Gastroesophageal sphincter (tissue), 4 donors: ENCODE results near the gene NDOR1. TPM values are rescaled to one million over a fixed set of nuclear protein-coding genes. Genes with fewer than 3 reads are reported as not detected.

ENCODE experiments used
- ATAC-seq: fragments of 150-250 bp; one replicate; pipeline ENCODE4 v1.9.1; 2016; ENCODE audit warnings: mild to moderate bottlenecking, moderate library complexity
- H3K27ac ChIP-seq, 4 donors: fragments of 200-600 bp; sonication (generic) in 3 of 4; 1 replicate in 3 of 4; 2 replicates in 1 of 4; pipeline ENCODE4 v1.5.1; 2016 to 2019
- H3K27me3 ChIP-seq: fragments of 200-600 bp; sonication (generic); one replicate; pipeline ENCODE4 v1.5.1; 2019
- H3K36me3 ChIP-seq, 2 donors: fragments of 200-600 bp; sonication (generic); one replicate each; pipeline ENCODE4 v1.5.1; 2019; ENCODE audit warnings: control low read depth in 1 of 2
- H3K4me1 ChIP-seq, 3 donors: fragments of 200-600 bp; sonication (generic); 1 replicate in 2 of 3; 2 replicates in 1 of 3; pipeline ENCODE4 v1.5.1; 2016 to 2019; ENCODE audit warnings: control low read depth in 2 of 3
- H3K4me3 ChIP-seq, 2 donors: fragments of 200-600 bp; sonication (generic); one replicate each; pipeline ENCODE4 v1.5.1; 2019; ENCODE audit warnings: mild to moderate bottlenecking in 1 of 2, moderate library complexity in 1 of 2
- H3K9me3 ChIP-seq, 3 donors: fragments of 200-600 bp; sonication (generic); one replicate each; pipeline ENCODE4 v1.5.1; 2017 to 2019; ENCODE audit warnings: control low read depth in 2 of 3
- EP300 ChIP-seq: sonication (generic); formaldehyde crosslinking; IDR thresholded peaks from one replicate; pipeline ENCODE4 v1.6.1; 2017; ENCODE audit warnings: antibody characterized with exemption, mild to moderate bottlenecking
- POLR2A ChIP-seq, 2 donors: fragments of 450-650 bp; IDR thresholded peaks; one replicate each; pipeline ENCODE4 v1.6.1; 2017; ENCODE audit warnings: antibody characterized with exemption in 2 of 2, mild to moderate bottlenecking in 2 of 2, moderate library complexity in 1 of 2
- POLR2AphosphoS5 ChIP-seq: sonication (generic); formaldehyde crosslinking; IDR thresholded peaks from one replicate; pipeline ENCODE4 v1.6.1; 2017; ENCODE audit warnings: antibody characterized with exemption
- WGBS, 2 donors: methylation state at CpG; one replicate each; pipeline ENCODE4 v1.1.5; 2018; ENCODE audit warnings: low coverage in 1 of 2; 5-methylcytosine and 5-hydroxymethylcytosine counted together
- total RNA-seq, 4 donors: library from RNA; depleted of rRNA; stranded (reverse); fragments of >200 nt; gene quantifications; one replicate each; pipeline ENCODE4 v1.1.0, GENCODE V29; 2016
- TF ChIP-seq, protein P1 (sequence below), 4 experiments: fragments of 200-600 bp in 2 of 4; fragments of 450-650 bp in 2 of 4; sonication (generic) in 1 of 4; IDR thresholded peaks; one replicate each; pipeline ENCODE4 v1.5.1; 2017 to 2019; ENCODE audit warnings: antibody characterized with exemption in 4 of 4, mild to moderate bottlenecking in 2 of 4, moderate library complexity in 2 of 4

Gene NDOR1
- total RNA-seq, 4 donors from 2014 or later, result 4.6 to 9.8 (median 7.6) TPM

GRCh38 chr9:137214620-137215019 lies 9.1 kb downstream of the NDOR1 start:
- TF ChIP-seq EP300 (no peak), POLR2A (IDR thresholded peaks at IDR 0.05) (no peak)
- TF ChIP-seq, protein P1, sequence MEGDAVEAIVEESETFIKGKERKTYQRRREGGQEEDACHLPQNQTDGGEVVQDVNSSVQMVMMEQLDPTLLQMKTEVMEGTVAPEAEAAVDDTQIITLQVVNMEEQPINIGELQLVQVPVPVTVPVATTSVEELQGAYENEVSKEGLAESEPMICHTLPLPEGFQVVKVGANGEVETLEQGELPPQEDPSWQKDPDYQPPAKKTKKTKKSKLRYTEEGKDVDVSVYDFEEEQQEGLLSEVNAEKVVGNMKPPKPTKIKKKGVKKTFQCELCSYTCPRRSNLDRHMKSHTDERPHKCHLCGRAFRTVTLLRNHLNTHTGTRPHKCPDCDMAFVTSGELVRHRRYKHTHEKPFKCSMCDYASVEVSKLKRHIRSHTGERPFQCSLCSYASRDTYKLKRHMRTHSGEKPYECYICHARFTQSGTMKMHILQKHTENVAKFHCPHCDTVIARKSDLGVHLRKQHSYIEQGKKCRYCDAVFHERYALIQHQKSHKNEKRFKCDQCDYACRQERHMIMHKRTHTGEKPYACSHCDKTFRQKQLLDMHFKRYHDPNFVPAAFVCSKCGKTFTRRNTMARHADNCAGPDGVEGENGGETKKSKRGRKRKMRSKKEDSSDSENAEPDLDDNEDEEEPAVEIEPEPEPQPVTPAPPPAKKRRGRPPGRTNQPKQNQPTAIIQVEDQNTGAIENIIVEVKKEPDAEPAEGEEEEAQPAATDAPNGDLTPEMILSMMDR (IDR thresholded peaks at IDR 0.05), result no peak
- Histone ChIP-seq H3K4me3 (no peak overlapping the region), H3K27me3 (no peaks in the 10 kb centered on the region), H3K27ac (no peak overlapping the region), H3K36me3 (peaks cover 0 to 39% of the 10 kb centered on the region in 2 donors), H3K9me3 (no peaks in the 10 kb centered on the region), H3K4me1 (peaks cover 0 to 21% (median 3%) of the 10 kb centered on the region in 3 donors)
- ATAC-seq, result no peak
- 80 to 96% methylated on average over 3 to 5 of the region's 19 CpGs for WGBS, 2 donors

GRCh38 chr9:137215196-137215986 lies 9.9 kb downstream of the NDOR1 start:
- no peak overlapping the region for H3K27ac ChIP-seq
- H3K36me3 ChIP-seq, result peaks cover 0 to 31% of the 10 kb centered on the region in 2 donors
- no peak overlapping the region for H3K4me3 ChIP-seq
- peaks cover 0 to 21% (median 3%) of the 10 kb centered on the region in 3 donors for H3K4me1 ChIP-seq
- H3K9me3 ChIP-seq, result no peaks in the 10 kb centered on the region
- WGBS, 2 donors, result 80% methylated on average over 2 of the region's 22 CpGs; no CpG with 5 or more reads in 1 of the 2 donors
- TF ChIP-seq, protein P1 (IDR thresholded peaks at IDR 0.05), result no peak
- no peak for TF ChIP-seq POLR2A (IDR thresholded peaks at IDR 0.05)
- no peaks in the 10 kb centered on the region for H3K27me3 ChIP-seq
- ATAC-seq, result no peak

DNA sequence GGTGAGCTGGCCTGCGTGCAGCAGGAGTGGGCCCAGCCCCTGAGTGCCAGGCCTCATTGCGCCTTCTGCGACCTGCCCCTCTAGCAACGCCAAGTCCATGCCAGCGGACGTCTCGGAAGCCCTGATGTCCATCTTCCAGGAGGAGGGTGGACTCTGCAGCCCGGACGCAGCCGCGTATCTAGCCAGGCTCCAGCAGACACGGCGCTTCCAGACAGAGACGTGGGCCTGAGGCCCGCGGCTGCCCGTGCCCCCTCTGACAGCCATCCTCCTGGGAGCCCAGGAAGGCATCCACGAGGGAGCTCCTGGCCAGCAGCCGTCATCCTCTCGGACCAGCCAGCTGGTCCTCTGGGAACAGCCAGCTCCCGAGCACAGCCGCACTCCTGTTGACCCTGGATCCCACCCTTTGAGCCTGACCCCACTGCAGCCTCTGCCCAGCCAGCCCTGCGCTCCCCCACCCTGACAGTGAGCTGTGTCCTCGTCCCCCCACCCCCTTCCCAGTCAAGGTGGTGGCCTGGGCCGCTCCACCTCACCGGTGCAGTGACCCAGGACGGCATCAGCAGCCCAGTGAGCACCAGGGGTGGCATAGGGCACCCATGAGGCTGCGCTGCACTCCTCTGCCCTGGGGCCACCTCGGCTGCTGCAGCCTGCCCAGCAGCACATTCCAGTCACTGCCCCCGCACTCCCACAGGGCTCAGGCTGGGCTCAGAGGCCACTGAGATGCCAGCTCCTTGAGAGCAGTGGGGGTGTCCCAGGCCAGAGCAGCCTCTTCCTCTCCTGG lies 10.9 kb downstream of the NDOR1 start:
- 90% methylated on average over 2 of the region's 30 CpGs; no CpG with 5 or more reads in 1 of the 2 donors for WGBS, 2 donors
- ATAC-seq, result no peak
- no peaks in the 10 kb centered on the region for H3K9me3 ChIP-seq
- H3K27ac ChIP-seq, result no peak overlapping the region
- H3K4me3 ChIP-seq, result no peak overlapping the region
- H3K4me1 ChIP-seq, result peaks cover 0 to 29% (median 5%) of the 10 kb centered on the region in 3 donors
- no peak for TF ChIP-seq POLR2AphosphoS5
- no peak for TF ChIP-seq POLR2A (IDR thresholded peaks at IDR 0.05)
- no peak for TF ChIP-seq EP300
- H3K36me3 ChIP-seq, result peaks cover 0 to 28% of the 10 kb centered on the region in 2 donors
- H3K27me3 ChIP-seq, result no peaks in the 10 kb centered on the region

DNA sequence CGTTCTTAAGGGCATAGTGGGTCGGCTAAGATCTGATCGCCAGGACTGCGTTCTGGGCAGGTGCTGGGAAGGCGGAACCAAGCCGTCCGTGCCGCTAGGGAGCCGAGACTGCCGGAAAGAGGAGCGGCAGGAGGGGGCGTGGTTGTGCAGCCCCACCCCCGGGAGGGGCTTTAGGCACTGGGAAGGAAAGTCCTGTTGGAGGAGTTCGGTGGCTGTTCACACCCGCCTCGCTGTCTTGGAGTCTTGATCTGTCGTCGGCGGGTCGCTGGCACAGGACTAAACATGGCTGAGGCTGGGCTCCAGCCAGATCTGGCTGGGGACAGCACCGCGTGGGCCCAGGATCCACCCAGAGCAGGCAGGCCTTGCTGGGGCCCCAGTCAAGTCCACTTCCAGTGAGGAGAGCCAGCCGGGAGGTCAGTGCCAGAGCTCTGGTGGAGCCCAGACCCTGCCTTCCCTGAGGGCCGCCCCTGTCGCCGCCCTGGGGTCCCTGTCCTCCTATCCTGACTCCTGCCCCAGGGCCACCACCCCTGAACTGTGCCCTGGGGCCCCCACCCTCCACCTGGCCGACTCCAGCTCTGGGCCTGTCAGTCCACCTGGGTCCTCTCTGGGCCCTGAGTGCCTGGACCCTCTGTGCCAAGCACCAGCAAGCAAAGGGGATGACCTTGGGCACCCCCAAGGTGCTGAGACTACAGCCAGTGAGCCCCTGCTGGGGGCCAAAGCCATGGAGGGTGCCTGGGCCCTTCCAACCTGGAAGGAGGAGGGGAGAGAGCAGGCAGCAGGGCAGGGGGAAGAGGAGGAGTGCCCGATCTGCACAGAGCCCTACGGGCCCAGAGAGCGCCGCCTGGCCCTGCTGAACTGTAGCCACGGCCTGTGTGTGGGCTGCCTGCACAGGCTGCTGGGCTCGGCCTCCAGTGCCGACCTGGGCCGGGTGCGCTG lies 12.0 kb downstream of the NDOR1 start:
- Histone ChIP-seq H3K36me3 (peaks cover 0 to 28% of the 10 kb centered on the region in 2 donors), H3K27me3 (no peaks in the 10 kb centered on the region), H3K27ac (no peak overlapping the region), H3K9me3 (no peaks in the 10 kb centered on the region), H3K4me3 (peak overlapping the region in 1 of 2 donors; percentile 26), H3K4me1 (peaks cover 0 to 38% (median 11%) of the 10 kb centered on the region in 3 donors)
- no peak for TF ChIP-seq EP300
- TF ChIP-seq, protein P1 (IDR thresholded peaks at IDR 0.05), result no peak
- no peak for TF ChIP-seq POLR2A (IDR thresholded peaks at IDR 0.05)
- TF ChIP-seq POLR2AphosphoS5, result no peak
- no CpG with 5 or more reads among the region's 36 CpGs for WGBS, 2 donors
- peak; percentile 24 for ATAC-seq
